NCI-H446 treated with DMSO at 0.1 percent for 48 hours (cell line): ENCODE results near the gene FBXO39.
"Not testable (repeated sequence)": the region's sequence is repeated elsewhere in the genome, so short reads cannot be mapped to it uniquely, and the experiment has no call there.

Experiments
- DNase-seq: peaks from one replicate; lab custom pipeline; 2025; lab: John Stamatoyannopoulos, UW

The FBXO39 gene

DNA sequence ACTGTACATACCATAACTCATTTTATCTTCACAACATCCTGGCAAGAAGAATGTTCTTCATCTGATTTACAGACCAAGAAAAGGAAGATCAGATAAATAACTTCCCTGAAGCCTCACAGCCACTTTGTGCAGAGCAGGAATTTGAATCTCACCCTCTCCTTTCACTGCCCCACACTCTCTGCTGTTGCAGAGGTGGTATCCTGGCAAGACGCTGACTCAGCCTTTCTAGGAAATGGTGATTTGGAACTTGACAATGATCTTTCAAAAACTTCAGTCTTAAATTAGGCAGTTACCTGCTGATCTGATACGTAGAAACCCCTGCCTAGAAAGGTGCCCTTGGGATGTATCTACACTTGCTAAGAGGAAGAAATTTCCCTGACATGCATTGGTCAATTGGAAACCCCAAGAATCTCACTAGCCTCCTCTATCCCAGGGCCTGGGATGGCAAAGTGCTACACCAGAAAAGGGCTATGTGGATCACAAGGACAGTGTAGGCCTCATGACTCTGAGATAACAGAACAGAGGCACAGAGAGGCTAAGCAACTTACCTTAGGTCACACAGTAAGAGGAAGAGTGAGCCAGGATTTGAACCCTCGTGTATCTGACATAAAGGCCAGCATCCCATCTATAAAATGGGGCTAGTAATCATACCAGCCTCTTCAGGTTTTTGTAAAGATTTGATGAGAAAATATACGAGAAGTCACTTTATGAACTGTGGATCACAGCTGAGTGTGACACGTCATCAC lies 17.9 kb downstream of the FBXO39 start:
- DNase-seq: no peak

DNA sequence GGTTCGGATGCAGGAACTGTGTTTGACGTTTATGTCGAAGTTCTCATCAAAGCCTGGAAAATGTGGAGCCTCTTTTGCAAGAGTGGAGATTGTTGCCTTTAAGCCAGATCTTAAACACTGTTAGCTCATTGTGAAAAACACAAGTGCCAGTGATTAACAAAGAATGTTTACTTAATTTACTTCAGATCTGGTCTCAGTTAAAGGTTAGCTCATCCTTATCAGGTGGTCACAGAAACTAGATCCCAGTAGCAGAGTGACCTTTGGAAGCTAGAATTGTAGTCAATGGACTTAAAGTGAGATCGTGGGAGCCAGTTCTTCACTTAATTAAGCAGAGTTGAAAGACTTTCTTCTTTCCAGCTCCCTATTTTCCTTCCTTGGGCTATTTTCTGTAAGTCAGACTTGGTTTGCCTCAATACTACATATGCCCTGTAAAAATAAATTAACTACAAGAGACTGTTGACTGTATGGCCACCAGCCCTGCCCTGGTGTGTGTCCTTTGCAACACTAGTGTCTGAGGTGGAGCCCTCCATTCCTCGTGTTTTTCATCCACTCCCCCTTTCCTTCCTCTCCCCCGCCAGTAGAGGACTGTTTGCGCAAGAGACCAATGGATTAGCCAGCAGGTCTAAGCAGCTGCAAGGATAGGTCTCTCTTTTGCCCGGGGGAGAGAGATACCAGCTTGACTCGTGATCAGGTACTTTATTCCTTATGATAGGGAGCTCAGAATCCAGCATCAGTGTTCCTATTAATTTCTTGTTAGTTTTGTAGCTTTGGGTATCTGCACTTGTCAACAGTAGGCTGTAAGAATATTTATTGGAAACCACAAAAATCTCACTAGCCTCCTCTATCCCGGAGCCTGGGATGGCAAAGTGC lies 20.2 kb downstream of the FBXO39 start:
- DNase-seq: no peak

DNA sequence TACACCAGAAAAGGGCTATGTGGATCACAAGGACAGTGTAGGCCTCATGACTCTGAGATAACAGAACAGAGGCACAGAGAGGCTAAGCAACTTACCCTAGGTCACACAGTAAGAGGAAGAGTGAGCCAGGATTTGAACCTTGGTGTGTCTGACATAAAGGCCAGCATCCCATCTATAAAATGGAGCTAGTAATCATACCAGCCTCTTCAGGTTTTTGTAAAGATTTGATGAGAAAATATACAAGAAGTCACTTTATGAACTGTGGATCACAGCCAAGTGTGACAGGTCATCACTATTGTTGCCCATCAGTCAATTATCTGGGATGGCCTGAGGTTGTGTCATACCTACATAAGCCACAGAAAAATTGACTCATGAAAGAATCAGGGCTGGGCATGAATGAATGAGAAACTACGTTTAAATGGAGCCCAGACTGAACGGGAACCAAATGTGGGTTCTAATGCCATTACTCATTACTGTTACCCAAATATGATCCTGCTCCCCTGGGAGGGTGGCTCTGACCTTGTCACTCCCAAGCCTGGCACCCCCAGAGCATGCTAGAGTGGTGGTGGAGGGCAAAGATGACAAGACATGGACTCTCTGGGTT lies 21.0 kb downstream of the FBXO39 start:
- DNase-seq: no peak

DNA sequence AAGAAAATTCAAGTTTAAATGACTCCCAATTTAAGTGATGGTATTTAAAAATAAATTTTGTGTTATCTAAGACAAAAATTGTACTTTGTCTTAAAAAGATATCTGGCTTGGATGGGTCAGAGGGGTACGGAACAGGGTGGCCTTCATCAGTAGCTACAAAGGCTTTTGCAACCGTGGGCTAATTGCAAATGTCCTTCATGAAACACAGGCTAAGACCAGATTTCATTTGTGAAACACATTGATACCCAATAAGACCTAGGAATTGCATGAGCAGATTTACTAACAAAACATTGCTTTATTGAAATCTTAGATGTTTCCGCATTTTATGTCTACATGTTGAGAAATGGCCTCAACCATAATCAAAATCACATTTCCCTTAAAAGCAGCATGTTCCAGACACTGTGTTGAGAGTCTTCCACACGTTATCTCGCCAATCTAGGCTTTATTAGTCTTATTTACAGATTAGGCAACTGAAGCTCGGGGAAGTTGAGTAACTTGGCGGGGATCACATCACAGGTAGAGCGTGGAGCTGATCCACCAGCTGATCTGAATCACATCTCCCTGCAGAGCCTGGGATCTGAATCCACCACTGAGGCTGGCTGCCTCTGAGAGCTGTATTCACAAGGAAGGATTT lies 21.8 kb downstream of the FBXO39 start:
- DNase-seq: no peak

DNA sequence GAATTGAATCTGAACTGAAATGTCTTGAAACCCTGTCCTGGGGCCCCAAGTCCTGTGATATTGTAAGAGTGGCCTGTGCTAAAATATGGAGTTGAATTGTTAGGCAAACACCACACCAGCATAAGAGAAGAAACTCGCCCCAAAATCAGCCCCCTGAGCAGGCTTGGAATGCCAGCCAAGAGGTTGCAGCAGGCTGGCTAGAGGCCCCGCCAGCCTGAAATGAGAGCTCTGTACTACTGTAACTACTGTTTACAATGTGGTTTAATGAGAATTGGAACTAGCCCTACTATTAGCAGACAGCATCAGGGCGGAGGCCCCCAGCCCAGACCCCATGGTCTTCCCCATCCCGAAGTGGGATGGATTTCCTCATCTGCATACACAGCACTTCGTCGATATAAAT lies 23.7 kb downstream of the FBXO39 start:
- DNase-seq: no peak

DNA sequence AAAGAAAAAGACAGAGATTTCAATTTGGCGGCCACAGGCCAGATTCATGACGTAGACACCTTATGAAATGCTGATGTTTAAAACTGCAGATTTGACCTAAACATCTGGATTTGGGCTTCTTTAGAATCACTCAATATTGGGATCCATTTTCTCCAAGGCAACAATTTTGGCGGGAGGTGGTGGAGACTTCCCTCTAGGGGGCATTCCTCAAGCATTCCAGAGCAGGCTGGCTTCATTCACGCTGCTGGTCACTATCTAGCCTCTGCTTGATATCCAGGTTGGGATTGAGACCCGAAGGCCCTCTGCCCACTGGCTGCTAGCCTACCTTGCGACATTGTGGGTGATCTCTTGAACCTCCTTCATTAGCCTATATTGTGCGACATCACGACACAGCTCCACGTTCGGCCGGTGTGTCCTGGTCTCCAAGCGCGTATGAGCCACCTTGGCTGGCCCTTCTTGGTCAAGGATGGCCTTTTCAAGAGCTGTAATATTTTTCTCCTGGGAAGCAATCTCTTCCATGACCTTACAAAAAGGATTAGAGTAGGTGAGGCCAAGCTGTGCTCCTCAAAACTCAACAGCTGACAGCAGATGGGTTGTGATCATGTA lies 24.5 kb downstream of the FBXO39 start:
- no peak for DNase-seq

DNA sequence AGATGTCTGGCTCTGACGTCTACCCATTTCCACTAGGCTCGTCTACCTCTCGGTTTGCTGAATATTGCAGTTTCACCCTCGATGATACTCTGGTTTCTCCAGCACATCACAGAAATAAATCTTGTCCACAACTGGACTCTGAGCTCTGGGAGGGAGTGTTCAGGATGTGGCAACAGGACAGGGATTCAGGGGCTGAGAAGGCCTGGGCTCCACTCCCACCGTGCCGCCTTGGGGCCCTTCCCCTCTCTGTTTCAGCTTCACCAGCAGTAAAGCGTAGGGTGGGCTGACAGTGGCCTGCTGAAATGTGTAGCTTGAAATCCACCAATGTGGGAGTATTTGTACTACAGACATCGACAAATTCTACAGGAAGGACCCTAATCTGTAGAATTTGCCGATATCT lies 35.5 kb downstream of the FBXO39 start:
- no peak for DNase-seq

DNA sequence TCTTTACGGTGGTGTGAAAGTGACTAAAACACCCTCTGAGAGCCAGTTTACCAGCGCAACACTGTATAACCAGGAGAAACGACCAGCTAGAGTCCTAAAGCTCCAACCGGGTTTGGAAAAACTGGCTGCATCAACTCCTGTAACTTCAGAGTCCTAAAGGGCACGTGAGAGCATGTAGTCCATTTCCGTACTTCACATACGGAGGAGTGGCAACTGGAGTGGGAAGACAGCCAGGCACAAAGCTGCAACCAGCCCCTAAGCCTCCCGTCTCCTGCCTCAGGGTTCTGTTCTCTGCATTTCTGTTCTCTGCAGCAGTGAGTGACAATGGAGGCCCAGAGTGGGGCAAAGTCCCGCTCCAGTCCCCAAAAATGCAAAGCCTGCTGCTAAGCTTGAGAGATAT lies 36.3 kb downstream of the FBXO39 start:
- DNase-seq: no peak

DNA sequence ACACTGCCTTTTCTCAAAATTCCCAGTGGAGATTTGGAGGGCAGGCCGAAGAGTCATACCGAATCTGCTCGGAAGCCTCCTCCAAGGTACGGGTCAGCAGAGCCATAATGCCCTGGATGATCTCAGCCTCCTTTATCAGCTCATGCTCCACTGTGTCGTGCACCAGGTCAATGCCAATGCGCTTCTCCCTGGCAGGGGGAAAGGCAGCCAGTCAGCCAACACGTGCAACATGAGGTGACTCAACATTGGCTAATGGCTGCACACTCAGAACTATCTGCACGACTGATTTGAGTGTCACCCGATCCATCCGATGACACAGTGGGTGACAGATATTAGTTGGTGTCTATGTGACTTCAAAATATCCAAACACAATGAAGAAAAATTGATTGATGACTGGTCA lies 39.8 kb downstream of the FBXO39 start:
- no peak for DNase-seq

DNA sequence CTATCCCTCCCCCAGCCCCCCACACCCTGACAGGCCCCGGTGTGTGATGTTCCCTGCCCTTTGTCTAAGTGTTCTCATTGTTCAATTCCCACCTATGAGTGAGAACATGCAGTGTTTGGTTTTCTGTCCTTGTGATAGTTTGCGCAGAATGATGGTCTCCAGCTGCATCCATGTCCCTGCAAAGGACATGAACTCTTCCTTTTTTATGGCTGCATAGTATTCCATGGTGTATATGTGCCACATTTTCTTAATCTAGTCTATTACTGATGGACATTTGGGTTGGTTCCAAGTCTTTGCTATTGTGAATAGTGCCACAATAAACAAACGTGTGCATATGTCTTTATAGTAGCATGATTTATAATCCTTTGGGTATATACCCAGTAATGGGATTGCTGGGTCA lies 40.4 kb downstream of the FBXO39 start:
- DNase-seq: not testable (repeated sequence)

DNA sequence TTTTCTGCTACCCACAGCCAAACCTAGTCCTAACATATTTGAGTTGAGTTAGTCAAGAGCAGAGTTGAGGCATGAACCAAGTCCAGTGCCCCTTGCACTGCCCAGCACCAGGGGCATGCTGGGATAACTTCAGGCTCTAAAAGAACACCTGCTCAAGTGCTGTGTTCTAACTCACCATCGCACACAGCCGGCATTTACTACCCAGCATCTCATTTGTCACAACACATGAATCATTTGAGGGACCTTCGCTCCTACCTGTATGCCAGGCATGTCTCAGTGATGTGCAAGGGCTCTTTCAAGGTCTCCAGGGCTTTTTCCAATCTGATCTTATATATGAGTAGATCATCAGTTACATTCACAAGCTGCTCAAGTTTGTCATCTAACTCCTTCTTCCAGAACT lies 42.9 kb downstream of the FBXO39 start:
- DNase-seq: no peak

DNA sequence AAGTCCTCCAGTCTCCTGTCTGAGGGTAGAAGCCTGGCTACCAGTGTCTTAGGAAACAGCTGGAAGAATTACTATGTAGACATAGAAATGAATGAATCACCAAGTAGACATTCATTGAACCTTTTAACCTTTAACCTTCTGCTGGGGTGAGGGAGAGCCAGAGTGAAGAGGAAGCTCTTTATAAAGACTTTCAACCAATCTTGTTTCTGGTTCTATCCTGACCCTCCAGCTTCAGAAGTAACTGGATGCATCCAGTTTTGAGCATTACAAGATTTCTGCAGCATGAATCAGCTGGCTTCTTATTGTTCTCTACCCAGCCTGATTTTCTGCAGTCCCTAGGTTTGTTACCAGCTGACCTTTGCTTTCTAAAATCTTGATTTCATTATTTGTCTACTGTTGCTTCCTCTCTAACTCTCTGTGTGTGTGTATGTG lies 47.0 kb downstream of the FBXO39 start:
- DNase-seq: no peak

DNA sequence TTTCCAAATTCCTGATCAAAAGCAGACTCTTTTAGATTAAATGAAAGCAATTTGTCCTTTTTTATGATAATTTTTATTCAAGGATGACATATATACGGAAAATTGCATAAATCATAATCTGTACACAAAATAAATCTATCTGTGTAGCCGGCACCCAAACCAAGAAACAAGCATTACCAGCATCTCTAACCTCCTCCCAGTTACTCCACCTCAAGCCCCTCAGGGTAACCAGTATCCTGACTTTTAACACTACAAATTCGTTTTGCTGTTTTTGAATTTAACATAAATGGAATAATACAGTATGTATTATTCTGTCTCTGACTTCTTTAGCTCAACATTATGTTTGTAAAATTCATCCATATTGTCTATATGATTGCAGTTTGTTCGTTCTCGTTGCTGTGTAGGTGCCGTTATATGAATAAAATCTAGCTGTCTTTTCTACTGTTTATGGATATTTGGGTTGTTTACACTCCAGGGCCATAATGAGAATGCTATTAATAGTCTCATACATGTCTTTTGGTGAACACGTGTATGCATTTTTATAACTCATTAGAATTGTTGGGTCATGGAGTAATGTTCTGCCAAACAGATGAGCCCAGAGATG lies 54.5 kb downstream of the FBXO39 start:
- no peak for DNase-seq

DNA sequence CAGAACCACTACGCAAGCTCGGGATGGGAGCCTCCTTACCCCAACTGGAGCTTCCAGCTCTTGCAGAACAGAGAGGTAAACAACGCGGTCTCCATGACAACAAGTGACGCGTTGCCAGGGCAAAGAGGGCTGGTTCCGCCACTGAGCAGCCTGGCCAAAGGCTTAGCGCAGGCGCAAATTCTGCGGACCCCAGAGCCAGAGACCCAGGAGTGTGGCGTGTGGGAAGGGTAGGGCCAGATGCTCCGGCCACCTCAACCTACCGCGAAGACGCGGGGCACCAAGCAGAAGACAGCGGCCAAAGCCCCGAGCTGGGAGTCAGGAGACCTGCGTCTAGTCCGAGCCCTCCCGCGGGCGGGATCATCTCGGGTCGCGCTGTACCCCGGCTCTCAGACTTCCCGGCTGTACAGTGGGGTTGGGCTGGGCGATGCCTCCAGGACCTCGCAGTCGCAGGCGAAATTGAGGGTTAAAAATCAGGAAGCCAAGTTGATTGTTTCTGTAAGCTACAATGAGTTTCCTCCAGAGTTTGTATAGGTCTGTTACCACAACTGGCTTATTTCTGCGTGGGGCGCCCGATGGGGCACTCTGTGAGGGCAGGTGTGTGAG lies 55.7 kb downstream of the FBXO39 start, which contains the start of gene TEKT1:
TEKT1 (minus strand) TSS at position 69 of the 603 bp plus-strand sequence. CDS start 1,353 bp downstream, outside the sequence.
- DNase-seq: no peak
